NT2/D1 (cell line): ENCODE data around the gene PTPRN2.

Source experiments
- DNase-seq: peaks from one replicate; pipeline ENCODE4 v3.0.0-alpha.2; 2011; ENCODE audit warnings: low read depth, low spot score
- H3K27me3 ChIP-seq: 2 replicates; pipeline ENCODE4 v1.6.0; 2011; ENCODE audit warnings: mild to moderate bottlenecking; ENCODE audit not compliant: insufficient read length, insufficient read depth
- H3K36me3 ChIP-seq: 2 replicates; pipeline ENCODE4 v1.6.1; 2011; ENCODE audit warnings: mild to moderate bottlenecking, low read length, mixed read lengths; ENCODE audit not compliant: insufficient read depth, insufficient read length
- H3K4me1 ChIP-seq: 2 replicates; pipeline ENCODE4 v1.5.1; 2011; ENCODE audit not compliant: insufficient read depth, insufficient read length
- H3K4me3 ChIP-seq: 2 replicates; pipeline ENCODE4 v1.5.1; 2011; ENCODE audit warnings: low read depth; ENCODE audit not compliant: insufficient read length
- H3K9ac ChIP-seq: 2 replicates; pipeline ENCODE4 v1.6.0; 2011; ENCODE audit warnings: low read depth; ENCODE audit not compliant: insufficient read length
- H3K9me3 ChIP-seq: 2 replicates; pipeline ENCODE4 v1.5.1; 2011; ENCODE audit warnings: mild to moderate bottlenecking, low read length; ENCODE audit not compliant: insufficient read depth
- SUZ12 ChIP-seq: IDR thresholded peaks from 2 replicates; pipeline ENCODE4 v1.6.1; 2011; ENCODE audit not compliant: insufficient read length, insufficient read depth; ENCODE audit errors: extremely low read depth
- YY1 ChIP-seq: IDR thresholded peaks from 2 replicates; pipeline ENCODE4 v1.6.1; 2011; ENCODE audit not compliant: insufficient read length, insufficient read depth
- ZNF274 ChIP-seq: IDR thresholded peaks from 2 replicates; pipeline ENCODE4 v1.6.1; 2011; ENCODE audit warnings: mild to moderate bottlenecking, low read depth, low read length

Gene PTPRN2

GRCh38 chr7:158011941-158012340, 575.7 kb downstream of the PTPRN2 start:
- Histone ChIP-seq H3K9ac (no peak overlapping the region), H3K27me3 (peaks cover 34% of the 10 kb centered on the region), H3K9me3 (no peaks in the 10 kb centered on the region), H3K4me1 (peaks cover 13% of the 10 kb centered on the region), H3K36me3 (no peaks in the 10 kb centered on the region), H3K4me3 (no peak overlapping the region)
- TF ChIP-seq SUZ12 (no peak), ZNF274 (no peak), YY1 (no peak)
- DNase-seq, result no peak

DNA sequence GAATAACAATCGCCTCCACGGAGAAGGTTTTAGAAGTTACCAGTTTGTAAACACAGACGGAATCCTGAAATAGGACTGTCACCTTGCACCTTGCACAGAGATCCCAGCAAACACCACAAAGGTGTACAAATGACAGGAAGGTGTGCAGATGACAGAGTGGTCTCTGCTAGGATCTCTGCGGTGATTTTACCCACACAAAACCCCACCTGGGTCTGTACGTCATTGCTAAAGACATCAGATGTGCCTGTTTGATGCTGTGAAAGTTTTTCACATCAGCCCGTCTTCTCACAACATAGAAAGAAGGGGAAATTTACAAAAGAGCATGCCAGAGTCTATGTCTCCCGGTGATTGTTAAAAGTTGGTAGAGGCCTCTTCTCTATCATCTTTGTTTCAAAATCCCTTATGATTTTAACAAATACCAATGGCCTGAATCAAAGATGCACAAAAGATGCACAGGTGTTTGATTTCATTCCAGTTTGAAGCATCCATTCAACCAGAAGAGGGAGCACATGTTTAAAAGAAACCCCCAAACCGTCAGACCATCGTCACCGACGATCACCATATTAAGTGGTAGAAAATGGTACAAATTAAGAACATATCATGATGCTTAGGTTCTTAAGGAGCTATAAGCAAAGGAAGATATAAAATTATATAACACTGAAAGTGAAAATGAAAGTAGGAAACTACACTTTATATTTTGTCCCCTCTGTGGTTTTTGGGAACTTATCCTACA, 576.5 kb downstream of the PTPRN2 start:
- peaks cover 12% of the 10 kb centered on the region for H3K4me1 ChIP-seq
- no peaks in the 10 kb centered on the region for H3K9me3 ChIP-seq
- no peak for TF ChIP-seq YY1
- no peak for TF ChIP-seq SUZ12
- no peak for TF ChIP-seq ZNF274
- H3K27me3 ChIP-seq, result peaks cover 34% of the 10 kb centered on the region
- no peaks in the 10 kb centered on the region for H3K36me3 ChIP-seq
- no peak for DNase-seq
- H3K9ac ChIP-seq, result no peak overlapping the region
- no peak overlapping the region for H3K4me3 ChIP-seq

- Histone ChIP-seq H3K27me3 (peaks cover 24% of the 10 kb centered on the region), H3K36me3 (no peaks in the 10 kb centered on the region), H3K9me3 (no peaks in the 10 kb centered on the region), H3K9ac (no peak overlapping the region), H3K4me3 (no peak overlapping the region), H3K4me1 (peaks cover 10% of the 10 kb centered on the region)
- DNase-seq, result no peak
- no peak for TF ChIP-seq ZNF274
- TF ChIP-seq SUZ12, result no peak
These were observed 577.7 kb downstream of the PTPRN2 start for GRCh38 chr7:158009886-158010285.

GRCh38 chr7:158008267-158008666, 579.4 kb downstream of the PTPRN2 start:
- DNase-seq, result no peak
- Histone ChIP-seq H3K27me3 (peaks cover 13% of the 10 kb centered on the region), H3K9ac (no peak overlapping the region), H3K4me1 (peaks cover 12% of the 10 kb centered on the region), H3K9me3 (no peaks in the 10 kb centered on the region), H3K4me3 (no peak overlapping the region), H3K36me3 (no peaks in the 10 kb centered on the region)
- TF ChIP-seq ZNF274, result no peak
- no peak for TF ChIP-seq SUZ12
- TF ChIP-seq YY1, result no peak

DNA sequence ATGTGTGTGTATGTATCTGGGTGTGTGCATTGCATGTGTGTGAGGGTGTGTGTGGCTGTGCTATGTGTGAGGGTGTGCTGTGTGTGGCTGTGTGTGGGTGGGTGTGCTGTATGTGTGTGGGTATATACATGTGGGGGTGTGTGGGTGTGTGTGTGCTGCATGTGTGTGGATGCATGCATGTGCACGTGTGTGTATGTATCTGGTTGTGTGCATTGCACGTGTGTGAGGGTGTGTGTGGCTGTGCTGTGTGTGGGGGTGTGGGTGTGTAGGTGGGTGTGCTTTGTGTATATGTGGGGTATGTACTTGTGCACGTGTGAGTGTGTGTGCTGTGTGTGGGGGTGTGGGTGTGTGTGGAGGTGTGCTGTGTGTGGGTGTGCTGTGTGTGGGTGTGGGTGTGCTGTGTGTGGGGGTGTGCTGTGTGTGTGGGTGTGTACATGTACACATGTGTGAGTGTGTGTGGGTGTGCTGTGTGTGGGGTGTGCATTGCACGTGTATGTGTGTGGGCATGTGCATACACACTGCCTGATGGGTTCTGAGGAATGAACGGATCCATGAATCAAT, 579.8 kb downstream of the PTPRN2 start:
- Histone ChIP-seq H3K36me3 (no peaks in the 10 kb centered on the region), H3K4me3 (no peak overlapping the region), H3K9me3 (no peaks in the 10 kb centered on the region), H3K27me3 (peaks cover 8% of the 10 kb centered on the region), H3K9ac (no peak overlapping the region), H3K4me1 (peaks cover 12% of the 10 kb centered on the region)
- TF ChIP-seq ZNF274 (no peak), SUZ12 (no peak), YY1 (no peak)
- no peak for DNase-seq

DNA sequence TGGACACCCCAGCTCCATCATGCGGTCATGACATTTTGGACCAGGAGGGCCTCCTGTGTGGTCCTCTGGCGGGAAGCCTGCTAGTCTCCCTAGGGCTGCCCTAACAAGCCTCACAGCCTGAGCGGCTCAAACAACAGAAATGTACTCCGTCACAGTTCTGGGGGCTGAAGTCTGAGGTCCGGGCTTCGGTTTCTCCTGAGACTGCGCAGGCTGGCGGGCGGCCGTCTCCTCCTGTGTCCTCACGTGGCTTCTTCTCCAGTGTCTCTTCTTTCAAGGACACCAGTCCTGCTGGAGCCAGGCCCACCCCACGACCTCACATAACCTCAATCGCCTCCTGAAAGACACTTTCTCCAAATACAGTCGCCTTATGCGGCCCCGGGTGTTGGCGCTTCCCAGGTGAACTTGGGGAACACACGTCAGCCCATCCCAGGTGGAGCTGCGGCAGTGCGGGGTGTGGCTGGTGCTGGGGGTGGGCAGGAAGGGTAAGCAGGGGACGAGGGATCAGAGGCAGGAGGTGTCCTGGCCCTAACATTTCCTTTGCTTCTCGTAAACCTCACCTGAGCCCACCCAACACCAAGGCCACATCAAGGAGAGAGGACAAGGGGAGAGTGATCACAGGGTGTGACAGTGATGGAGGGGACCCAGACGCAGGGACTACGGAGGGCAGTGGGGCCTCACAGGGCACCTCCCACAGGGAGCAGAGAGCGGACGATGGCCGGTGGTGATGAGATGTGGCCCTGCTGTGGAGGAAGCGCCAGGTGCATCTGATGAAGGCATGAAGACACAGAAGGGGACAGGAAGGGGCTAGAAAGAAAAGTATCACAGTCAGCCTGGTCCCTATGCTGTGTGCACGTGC, 580.6 kb downstream of the PTPRN2 start:
- Histone ChIP-seq H3K9ac (no peak overlapping the region), H3K4me3 (no peak overlapping the region), H3K4me1 (peaks cover 12% of the 10 kb centered on the region), H3K9me3 (no peaks in the 10 kb centered on the region), H3K36me3 (no peaks in the 10 kb centered on the region), H3K27me3 (peaks cover under 1% of the 10 kb centered on the region)
- TF ChIP-seq SUZ12 (no peak), YY1 (no peak), ZNF274 (no peak)
- DNase-seq, result no peak

GRCh38 chr7:158005531-158005930, 582.1 kb downstream of the PTPRN2 start:
- Histone ChIP-seq H3K36me3 (no peaks in the 10 kb centered on the region), H3K4me3 (no peak overlapping the region), H3K27me3 (no peaks in the 10 kb centered on the region), H3K4me1 (peaks cover 15% of the 10 kb centered on the region), H3K9me3 (no peaks in the 10 kb centered on the region), H3K9ac (no peak overlapping the region)
- TF ChIP-seq SUZ12 (no peak), YY1 (no peak), ZNF274 (no peak)
- DNase-seq, result no peak

GRCh38 chr7:158004123-158004490, 583.5 kb downstream of the PTPRN2 start:
- Histone ChIP-seq H3K4me3 (no peak overlapping the region), H3K27me3 (no peaks in the 10 kb centered on the region), H3K4me1 (peaks cover 16% of the 10 kb centered on the region), H3K9ac (no peak overlapping the region), H3K9me3 (no peaks in the 10 kb centered on the region), H3K36me3 (no peaks in the 10 kb centered on the region)
- peak; percentile 25 for DNase-seq
- no peak for TF ChIP-seq SUZ12
- TF ChIP-seq YY1, result no peak
- TF ChIP-seq ZNF274, result no peak
